NCI-H345 (cell line): ENCODE results near the gene PAQR8.
"Not testable (repeated sequence)": the region's sequence is repeated elsewhere in the genome, so short reads cannot be mapped to it uniquely, and the experiment has no call there.

Experiments used
- DNase-seq: peaks from one replicate; lab custom pipeline; 2025; lab: John Stamatoyannopoulos, UW

The PAQR8 gene

GRCh38 chr6:52377538-52378221 lies 15.7 kb downstream of the PAQR8 start:
- DNase-seq, result no peak

DNA sequence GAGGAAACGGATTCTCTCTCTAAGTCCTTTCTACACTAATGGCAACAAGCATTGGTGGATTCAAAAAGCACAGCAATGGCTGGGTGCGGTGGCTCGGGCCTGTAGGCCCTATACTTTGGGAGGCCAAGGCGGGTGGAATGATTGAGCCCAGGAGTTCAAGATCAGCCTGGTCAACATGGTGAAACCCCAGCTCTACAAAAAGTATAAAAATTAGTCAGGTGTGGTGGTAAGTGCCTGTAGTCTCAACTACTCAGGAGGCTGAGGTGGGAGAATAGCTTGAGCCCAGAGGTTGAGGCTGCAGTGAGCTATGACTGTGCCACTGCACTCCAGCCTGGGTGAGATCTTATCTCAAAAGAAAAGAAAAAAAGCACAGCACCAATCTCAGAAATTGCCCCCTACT lies 19.3 kb downstream of the PAQR8 start:
- no peak for DNase-seq

GRCh38 chr6:52384145-52384766 lies 22.3 kb downstream of the PAQR8 start:
- DNase-seq, result no peak

- DNase-seq, result no peak
Observed at GRCh38 chr6:52385074-52385473, 23.1 kb downstream of the PAQR8 start.

- DNase-seq, result not testable (repeated sequence)
Observed at GRCh38 chr6:52388119-52388518, 26.2 kb downstream of the PAQR8 start.

GRCh38 chr6:52388790-52389189 lies 26.8 kb downstream of the PAQR8 start:
- DNase-seq, result peak; percentile 16

DNA sequence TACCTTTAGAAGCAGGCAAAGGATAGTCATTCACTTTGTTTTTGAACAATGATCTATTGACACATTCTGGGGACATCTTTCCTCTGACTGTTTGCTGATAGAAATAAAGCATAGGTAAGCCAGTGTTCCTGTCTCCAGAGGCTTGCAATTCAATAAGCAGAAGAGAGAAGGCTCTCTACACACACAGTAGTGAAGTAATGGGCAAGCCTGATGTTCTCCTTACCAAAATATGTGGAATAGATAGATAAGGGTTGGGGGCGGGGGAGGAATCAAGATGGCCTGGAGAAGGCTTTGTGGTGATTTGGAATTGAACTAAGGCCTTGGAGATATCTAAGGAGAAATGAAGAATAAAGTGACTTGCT lies 27.3 kb downstream of the PAQR8 start:
- no peak for DNase-seq

DNA sequence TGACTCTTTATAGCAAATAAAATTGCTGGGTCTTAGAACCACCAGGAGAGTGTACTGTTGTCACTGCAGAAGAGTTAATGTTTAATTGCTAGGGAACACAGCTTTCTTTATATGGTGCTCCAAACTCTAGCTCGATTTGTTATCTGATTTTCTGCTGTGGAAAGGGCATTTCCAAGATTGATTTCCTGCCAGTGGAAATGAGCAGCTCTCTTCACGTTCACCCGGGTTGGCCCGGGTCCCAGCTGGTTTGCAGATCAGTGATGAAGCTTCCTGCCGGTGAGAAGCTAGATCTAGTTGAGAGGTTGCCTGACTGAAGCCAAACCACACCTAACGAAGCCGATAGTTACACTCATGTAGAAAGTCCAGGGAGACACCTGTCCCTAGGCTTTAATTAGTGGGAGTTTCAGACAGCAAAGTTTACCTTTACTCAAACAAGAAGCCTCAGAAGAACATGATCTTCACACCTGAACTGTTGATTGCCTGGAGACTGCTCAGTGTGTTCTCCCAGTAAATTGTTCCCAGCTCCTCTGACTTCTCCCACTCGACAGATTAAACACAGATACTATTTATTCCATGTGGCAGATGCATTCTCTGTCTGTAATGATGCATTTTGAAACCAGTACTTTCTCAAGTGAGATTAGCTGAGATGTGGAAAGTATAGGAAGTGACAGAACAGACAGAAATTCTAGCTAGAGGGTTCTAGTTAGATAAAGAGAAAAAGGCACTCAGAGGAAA lies 27.8 kb downstream of the PAQR8 start:
- peak; percentile 5 for DNase-seq

GRCh38 chr6:52390361-52390727 lies 28.4 kb downstream of the PAQR8 start:
- no peak for DNase-seq

DNA sequence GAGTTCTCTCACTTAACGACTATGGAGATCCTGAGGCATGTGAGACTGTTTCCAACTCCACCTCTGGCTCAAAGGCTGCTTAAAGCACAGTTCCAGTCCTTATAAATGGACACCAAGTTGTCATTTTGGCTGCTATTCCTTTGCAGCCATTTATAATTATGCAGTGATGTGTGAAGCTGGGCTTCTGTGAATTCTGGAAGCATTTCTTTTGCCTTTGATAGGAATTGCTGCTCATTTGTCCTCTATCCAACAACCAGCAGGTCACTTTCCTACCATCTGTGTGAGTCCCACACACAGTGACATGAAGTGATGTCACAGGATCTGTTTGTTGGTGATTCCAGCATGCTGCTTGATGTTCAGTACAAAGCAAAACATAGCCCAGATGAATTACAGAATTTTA lies 29.6 kb downstream of the PAQR8 start:
- no peak for DNase-seq

DNA sequence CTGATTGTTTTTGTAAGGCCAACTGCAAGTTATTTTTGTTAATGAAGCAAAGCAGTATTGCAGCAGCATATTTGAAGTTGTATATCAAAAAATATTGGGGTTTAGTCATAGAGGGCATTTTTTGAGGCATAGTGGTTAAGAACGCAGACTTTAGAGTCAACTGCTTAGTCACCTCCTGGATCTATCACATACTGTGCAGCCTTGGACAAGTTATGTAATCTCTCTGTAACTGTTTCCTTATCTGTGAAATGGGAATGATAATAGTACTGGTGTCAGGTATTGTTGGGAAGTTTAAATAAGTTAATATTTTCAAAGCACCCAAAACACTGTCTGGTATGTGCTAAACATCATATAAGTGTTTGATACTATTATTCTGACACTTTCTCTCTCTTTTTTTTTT lies 31.0 kb downstream of the PAQR8 start:
- DNase-seq, result no peak

DNA sequence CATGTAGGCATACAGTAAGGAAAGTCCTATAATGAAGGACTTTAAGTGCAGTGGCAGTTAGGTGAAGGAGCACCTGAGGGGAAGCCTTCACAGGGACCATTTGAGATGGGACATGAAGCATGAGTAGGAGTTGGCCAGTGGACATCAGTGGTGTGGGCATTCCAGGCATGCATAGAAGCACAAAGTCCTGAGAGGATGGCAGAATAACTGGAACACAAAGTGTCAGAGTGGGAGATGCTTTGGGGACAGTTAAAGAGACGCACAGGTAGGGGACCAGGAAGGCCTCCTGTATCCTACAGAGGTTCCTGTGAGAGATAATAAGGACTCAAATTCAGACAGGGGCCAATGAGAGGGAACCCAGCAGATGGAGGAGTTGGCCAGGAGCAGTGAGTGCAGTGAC lies 31.8 kb downstream of the PAQR8 start:
- no peak for DNase-seq

DNA sequence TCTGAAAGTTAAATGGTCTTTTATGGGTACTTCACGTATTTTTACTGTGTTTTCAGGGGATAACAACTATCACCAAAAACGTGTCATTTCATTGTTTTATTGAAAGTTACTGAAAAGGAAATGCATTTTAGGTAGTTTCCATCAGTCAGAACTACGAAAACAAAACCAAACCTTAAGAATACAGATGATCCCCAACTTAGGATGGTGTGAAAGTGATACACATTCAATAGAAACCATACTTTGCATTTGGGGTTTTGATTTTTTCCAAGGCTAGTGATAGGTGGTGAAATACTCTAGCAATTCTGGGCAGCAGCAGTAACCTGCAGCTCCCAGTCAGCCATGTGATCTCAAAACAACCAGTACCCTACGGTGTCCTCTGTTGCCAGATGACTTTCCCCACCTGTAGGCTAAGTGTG lies 32.3 kb downstream of the PAQR8 start:
- no peak for DNase-seq

DNA sequence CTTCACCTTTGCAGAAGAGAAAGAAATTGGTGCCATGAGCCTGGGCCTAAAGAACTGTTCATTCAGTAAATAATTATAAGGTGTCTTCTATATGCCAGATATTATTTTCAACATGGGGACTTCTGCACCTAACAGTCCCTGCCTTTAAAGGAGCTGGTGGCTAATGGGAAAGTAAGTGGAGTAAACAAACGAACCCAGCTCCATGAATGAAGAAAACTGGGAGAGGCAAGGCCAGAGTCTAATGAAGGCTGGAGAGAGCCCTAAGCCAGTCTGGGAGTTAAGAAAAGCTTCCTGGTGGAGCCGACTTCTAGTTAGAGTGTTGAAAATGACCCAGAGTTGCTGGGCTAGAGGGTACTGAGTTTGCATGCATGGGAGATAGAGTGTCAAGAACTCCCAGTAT lies 34.0 kb downstream of the PAQR8 start:
- no peak for DNase-seq

DNA sequence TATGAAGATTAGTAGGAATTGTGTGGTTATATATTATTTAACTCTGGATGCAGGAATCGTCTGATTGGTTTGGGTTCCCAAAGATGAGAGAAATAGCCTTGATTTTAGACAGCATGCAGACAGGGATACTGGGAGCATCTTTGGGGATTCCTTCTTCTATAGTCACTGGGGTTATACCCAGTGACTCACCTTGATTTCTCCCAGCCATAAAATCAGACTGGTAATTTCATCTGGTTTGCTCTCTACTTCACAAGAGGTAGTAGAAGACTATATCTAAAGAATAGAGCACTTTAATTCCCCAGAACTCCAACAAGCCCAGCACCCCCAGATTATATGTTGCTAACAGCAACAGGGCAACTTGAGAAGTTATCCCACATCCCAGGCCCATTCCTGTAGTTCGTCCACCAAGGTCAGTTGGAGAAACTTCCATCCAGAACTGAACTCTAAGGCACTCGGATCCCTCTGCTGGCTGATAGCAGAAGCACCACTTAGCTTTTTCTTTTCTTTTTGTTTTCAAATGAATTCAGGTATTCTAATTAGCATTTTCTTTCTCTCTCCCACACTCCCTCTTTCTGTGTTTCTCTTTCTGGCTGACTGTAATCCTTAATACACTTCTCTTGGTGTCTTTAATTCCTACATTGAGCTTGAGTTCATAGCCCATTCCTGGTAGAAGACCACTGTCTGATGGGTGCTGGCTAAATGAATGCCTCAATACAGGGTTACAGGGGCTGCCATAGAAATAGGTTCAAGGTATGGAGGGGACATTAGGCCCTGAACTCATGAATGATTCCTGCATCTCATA lies 37.8 kb downstream of the PAQR8 start:
- peak; percentile 13 for DNase-seq

DNA sequence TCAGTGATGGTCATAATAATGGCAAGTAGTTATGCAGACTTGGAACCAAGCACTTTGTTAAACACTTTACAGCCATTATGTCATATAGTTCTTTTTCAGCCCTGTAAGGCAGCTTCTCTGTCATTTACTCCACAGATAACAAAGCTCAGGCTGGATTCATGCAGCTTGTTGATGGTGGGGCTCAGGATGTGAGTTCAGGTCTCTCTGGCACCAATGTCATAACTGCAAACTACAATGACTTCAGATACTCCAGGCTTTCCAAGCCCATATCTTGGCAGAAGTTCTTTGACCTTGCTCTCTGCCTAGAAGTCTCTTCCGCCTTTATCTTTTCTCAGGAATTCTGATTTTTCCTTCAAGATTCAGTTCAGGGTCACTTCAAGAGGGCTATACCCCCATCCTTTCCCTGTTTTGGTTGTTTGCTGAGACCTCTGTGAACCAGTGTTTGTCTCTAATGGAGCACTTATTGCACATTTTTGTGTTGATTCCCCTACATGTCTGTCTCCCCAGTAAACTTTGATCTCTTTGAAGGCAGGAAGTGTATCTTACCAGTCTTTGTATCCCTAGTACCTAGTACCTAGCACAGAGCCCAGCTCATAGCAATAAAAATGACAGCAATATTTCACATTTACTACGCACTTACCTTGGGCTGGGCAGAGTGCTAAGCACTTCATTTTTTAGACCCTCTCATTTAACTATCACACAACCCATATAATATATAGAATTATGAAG lies 38.5 kb downstream of the PAQR8 start:
- DNase-seq, result no peak

GRCh38 chr6:52403086-52403485 lies 41.1 kb downstream of the PAQR8 start:
- no peak for DNase-seq

- peak; percentile 26 for DNase-seq
Observed at GRCh38 chr6:52403627-52404026, 41.7 kb downstream of the PAQR8 start.

- DNase-seq, result no peak
Observed at GRCh38 chr6:52405243-52405642, 43.3 kb downstream of the PAQR8 start.

DNA sequence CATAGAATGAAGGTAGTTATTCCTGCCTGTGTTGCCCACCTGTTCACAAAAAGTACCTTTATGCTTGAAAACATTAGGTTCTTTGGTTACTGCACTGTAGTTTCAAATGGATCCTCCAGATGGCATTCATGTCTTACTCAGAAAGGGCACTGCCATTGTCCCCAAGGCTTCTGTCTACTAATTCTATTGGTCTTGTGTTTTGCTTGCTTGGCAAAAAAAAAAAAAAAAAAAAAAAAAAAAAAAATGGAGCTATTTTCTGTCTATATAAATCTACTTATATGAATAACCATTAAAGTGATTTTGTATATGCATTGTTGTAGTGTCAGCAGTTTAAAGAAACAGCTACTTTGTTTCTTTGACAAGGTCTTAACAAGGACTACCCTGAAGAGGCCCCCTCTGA lies 45.5 kb downstream of the PAQR8 start:
- peak; percentile 38 for DNase-seq

- no peak for DNase-seq
Observed at GRCh38 chr6:52409499-52409898, 47.5 kb downstream of the PAQR8 start.

GRCh38 chr6:52410979-52411378 lies 49.0 kb downstream of the PAQR8 start:
- DNase-seq, result no peak
